ENCODE data around the gene DTWD1.
"Not testable (repeated sequence)": the region's sequence is repeated elsewhere in the genome, so short reads cannot be mapped to it uniquely, and the experiment has no call there.

The DTWD1 gene, protein sequence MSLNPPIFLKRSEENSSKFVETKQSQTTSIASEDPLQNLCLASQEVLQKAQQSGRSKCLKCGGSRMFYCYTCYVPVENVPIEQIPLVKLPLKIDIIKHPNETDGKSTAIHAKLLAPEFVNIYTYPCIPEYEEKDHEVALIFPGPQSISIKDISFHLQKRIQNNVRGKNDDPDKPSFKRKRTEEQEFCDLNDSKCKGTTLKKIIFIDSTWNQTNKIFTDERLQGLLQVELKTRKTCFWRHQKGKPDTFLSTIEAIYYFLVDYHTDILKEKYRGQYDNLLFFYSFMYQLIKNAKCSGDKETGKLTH

GRCh38 chr15:49620658-49621368 is at the start of gene DTWD1, which contains the start of gene FAM227B:
Gene DTWD1 (plus strand): TSS chr15:49621048. CDS start chr15:49625168, 4,120 bp downstream.
Gene FAM227B (minus strand): TSS chr15:49620818. CDS start chr15:49615171, 5,647 bp downstream.
- peak; percentile 95 to 99 for DNase-seq

GRCh38 chr15:49573421-49573820 is 47.4 kb upstream of the DTWD1 start:
- no peak for DNase-seq

DNA sequence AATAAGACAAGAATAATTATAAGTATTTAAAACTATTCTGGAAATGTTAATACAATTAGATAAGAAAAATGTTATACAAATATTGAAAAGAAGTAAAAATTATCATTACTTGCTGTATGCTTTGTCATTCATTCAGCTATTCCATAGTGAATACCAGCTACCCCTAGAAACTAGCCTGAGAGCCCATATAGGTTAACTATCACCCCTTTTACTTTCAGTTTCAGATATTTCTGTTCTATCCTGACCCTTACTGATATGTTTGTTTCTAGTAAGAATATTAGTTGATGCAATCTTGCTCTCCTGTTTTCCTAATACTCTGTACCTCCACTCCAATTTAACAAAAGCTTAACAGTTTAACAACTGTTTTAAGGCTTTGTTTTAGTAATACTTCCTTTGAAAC is 31.8 kb upstream of the DTWD1 start:
- no peak for DNase-seq

DNA sequence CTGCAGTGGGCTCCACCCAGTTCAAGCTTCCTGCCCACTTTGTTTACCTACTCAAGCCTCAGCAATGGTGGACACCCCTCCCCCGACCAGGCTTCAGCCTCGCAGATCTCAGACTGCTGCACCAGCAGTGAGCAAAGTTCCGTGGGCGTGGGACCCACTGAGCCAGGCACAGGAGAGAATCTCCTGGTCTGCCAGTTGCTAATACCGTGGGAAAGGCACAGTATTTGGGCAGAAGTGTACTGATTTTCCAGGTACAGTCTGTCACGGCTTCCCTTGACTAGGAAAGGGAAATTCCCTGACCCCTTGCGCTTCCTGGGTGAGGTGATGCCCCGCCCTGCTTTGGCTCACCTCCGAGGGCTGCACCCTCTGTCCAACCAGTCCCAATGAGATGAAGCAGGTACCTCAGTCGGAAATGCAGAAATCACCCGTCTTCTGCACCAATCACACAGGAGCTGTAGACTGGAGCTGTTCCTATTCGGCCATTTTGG is 28.0 kb upstream of the DTWD1 start:
- DNase-seq: not testable (repeated sequence)

DNA sequence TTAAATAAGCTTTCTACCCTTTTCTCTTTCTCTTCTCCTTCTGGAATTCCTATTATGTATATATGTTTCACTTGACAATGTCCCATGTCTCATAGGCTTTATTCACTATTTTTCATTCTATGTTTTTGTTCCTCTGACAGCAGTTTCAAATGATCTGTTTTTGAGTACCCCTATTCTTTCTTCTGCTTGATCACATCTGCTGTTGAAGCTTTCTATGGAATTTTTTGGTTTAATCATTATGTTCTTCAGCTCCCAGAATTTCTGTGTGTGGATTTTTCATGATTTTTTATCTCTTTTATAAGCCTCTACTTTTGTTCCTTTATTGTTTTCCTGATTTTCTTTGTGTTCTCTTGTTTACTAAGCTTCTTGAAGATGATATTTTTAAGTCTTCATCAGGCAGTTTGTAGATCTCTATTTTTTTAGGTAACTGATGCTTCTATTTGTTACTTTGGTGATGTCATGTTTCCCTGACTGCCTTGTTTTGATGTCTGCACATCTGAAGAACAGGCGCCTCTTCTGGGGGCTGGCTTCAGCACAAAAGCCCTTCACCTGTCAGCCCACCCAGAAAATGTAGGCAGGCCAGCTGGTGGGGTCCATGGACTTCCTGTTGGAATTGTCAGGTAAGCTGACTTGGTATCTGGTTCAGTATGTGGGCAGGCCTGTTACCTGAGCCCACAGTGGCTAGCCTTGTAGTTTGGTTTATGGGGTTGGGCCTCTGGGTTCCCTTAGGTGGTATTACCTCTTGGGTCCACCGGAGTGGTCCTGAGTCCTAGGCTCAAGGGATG is 16.0 kb upstream of the DTWD1 start:
- no peak for DNase-seq

DNA sequence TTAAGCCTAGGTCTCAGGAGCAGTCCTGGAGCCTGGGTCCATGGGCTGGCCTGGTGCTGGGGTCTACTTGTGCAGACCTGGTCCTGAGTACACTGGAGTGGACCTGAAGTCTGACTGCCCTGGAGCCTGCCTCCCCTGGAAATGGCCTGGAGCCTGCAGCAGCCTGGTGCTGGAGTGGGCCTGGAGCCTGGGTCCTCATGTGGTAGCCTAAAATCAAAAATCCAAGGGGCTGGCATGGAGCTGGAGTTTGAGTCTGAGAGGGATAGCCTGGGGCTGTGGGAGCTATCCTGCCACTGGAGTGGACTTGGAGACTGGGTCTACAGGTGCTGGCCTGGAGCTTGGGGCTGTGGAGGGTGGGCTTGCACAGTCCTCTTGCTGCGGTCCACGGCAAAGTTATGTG is 15.3 kb upstream of the DTWD1 start:
- DNase-seq: no peak

- no peak for DNase-seq
These were observed 14.3 kb upstream of the DTWD1 start for GRCh38 chr15:49606594-49606993.

DNA sequence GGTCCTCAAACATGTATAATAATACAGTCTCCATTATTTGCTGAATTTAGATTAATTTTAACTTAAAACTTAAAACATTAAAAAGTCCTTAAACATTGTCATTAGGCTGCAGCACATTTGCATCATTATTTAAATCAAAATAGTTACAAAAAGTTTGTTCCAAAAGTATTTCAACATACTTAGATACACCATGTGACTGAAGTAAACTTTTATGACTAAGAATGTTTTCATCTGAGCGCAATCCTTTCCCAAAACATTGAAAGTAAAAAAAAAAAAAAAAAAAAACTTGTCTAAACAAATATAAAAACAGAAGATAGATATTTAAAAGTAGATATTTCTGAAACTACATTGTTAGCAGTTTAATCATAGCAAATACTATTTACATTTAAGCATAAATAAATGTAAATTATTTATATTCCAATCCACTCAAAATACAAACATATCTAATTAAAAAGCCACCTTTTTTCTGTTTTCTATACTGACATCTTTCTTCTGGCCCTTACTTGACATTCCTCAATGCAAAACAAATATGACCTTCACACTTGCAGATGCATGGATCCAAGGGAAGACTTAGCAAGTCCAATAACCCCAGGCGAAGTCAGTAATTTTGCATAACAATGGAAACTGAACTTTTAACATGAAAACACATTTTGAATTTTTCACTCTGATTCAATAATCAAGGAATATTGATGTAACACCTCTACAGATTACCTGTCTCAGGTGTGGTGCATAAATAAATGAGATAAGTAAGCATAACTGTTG is 10.5 kb upstream of the DTWD1 start:
- no peak for DNase-seq

GRCh38 chr15:49612240-49612639 is 8.6 kb upstream of the DTWD1 start:
- not testable (repeated sequence) for DNase-seq

- no peak for DNase-seq
These were observed 1.6 kb upstream of the DTWD1 start for GRCh38 chr15:49619226-49619625.

GRCh38 chr15:49620199-49620598 is 649 bp upstream of the DTWD1 start:
- peak in 1 of 2 experiments; percentile 24 for DNase-seq

- peak; percentile 11 to 36 for DNase-seq
These were observed 558 bp downstream of the DTWD1 start for GRCh38 chr15:49621401-49621811.

DNA sequence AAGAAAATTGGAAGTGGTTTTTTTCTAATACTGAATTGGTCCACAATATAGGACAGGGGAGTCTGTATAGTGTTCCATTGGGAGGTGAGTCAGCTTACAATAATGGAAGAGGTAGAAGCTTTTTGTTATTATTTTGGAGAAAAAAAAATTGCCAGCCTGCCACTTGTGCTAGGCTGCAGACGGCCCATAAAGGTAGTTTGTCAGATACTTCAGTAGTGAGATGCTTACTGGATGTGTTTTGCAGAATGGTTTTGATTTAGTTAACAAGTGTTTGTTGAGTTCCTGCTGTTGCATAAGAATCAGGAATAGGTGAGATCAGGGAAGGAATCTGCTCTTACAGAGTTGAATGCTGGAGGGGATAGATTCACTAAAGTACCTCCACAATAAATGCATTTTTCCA is 1.0 kb downstream of the DTWD1 start:
- no peak for DNase-seq

DNA sequence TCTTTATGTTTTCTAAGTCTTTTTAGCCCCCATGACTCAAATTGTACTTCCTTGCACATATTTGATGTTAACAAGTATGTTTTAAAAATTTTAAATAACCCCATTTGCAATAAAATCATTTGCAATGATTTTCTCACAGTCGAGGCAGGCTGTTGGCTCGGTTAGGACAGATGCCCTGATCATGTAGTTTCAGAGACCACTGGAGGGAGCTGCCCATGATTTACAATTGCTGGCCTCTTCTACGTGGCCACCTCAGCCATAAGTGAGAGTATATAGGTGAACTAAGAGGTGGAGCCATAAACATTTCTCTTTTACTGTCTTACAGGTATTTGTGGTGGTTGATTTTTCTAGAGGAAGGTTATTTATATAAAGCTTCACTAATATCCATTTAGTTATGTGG is 1.7 kb downstream of the DTWD1 start:
- DNase-seq: peak in 1 of 2 experiments; percentile 25

DNA sequence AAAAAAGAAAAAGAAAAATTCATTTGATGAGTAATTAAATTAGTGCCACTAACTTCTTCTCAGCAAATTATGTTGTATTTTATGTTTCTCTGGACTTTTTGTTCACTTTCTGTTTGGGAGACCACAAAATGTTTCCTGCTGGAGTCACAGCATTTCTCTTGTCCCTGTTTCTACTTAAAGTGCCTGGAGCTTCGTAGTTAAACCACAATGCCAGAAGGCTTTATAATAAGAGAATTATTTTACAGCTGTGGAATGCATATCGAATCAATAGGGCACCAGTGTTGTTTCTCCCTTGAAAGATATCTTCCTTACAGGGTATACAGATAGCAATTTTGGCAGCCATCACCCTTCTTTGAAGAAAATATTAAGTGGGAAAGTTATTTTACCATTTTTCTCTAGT is 3.2 kb downstream of the DTWD1 start:
- no peak for DNase-seq

DNA sequence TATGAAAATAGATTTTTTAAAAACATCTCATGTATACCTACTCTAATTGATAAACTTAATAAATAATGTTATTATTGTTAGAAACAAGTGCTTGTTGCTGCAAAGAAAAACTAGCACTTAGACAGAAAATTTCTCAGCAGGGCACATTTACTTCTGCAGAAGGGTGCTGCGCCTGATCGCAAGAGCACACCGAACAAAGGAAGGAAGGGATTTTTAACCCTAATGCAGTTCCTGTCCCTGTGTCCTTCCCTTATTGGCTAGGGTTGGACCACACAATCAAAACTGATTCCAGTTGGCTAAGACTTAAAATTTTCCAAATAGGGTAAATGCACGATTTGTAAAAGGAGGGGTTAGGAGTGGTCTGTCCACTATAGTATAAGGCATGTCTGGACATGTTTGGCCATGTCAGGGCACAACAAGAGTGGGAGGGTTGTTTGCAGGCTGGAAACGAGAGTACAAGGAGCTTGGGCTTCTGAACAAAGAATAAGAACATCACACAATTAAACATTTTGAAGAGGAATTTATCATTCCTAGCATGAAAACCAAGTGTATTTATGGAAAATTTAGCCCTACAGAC is 4.7 kb downstream of the DTWD1 start:
- no peak for DNase-seq

DNA sequence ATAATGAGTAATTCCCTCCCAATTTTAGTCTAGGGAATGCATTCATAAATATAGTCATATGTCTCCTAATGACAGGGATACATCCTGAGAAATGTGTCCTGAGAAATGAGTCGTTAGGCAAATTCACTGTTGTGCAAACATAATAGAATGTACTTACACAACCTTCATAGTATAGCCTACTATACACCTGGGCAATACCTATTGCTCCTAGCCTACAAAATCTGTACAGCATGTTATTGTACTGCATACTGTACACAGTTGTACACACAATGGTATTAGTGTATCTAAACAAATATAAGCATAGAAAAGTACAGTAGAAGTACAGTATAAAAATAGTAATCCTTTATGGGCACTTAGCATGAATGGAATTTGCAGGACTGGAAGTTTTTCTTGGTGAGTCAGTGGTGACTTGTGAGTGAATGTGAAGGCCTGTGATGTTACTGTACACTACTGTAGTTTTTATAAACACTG is 6.6 kb downstream of the DTWD1 start:
- peak; percentile 82 to 86 for DNase-seq

GRCh38 chr15:49628379-49628778 is 7.5 kb downstream of the DTWD1 start:
- DNase-seq: peak; percentile 6 to 29

DNA sequence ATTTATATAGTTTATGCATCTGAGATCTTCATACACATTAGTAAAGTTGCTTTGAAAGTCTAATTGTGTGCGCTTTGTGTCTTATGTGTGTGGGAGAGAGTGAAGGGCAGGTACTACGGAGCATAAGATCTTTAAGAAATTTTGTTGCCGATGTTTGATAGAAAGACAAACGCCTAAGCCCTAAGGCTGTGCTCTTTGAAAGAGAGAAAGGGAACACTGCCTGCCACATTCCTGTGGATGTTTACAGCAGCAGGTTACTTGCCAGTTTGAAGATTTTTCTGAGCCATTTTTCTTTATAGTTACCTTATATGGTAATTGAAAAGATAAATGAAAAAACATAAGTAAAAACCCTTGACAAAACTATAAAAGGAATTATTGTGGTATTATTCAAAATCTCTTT is 17.0 kb downstream of the DTWD1 start:
- DNase-seq: no peak

DNA sequence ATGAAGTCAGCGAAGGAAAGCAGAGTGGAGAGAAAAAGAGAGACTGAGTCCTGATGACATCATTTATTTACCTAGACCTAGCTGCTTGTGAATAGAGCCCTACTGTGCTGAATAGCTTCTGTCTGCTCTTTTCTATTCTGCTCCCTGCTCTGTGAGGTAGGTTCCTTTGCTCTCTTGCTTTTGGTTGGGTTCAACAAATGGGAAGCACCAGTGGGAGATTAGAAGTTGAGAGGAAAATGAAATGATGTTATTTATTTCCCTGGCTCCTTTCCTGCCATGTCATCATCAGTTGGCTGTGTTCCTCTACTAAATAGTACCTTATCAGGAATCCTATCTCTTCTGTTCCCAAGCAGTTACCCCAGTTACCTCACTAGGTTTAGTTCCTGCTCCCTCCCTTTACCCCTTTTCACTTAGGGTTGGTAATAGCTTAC is 23.5 kb downstream of the DTWD1 start:
- no peak for DNase-seq

- DNase-seq: no peak
These were observed 24.4 kb downstream of the DTWD1 start for GRCh38 chr15:49645277-49645676.

DNA sequence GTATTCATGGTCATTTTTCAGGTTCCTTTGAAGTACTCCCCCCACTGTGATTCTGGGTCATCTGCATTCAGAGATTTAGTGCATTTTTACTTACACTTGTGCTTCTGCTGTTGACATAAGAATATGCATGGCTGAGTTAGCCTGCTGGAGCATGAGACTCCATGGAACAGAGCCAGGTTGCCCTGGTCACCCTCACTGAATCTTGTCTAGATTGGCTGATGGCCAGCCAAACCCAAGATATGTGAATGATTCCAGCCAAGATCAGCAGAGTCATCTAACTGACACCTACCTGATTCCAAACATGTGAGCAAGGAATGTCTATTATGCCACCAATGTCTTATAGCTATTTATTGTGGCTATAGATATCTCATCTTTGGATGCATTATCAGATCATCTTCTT is 25.1 kb downstream of the DTWD1 start:
- no peak for DNase-seq

All from NCI-H526 (cell line).